ENCODE measurements around the gene CHID1. TPM values are rescaled to one million over a fixed set of nuclear protein-coding genes. Genes with fewer than 3 reads are reported as not detected.

CHID1 gene
- total and polyA plus RNA-seq, 2 of the 8 experiments (the other 6 are each of a cell fraction or from before 2014, with no cell fraction given): 81.2 to 88.5 TPM

DNA sequence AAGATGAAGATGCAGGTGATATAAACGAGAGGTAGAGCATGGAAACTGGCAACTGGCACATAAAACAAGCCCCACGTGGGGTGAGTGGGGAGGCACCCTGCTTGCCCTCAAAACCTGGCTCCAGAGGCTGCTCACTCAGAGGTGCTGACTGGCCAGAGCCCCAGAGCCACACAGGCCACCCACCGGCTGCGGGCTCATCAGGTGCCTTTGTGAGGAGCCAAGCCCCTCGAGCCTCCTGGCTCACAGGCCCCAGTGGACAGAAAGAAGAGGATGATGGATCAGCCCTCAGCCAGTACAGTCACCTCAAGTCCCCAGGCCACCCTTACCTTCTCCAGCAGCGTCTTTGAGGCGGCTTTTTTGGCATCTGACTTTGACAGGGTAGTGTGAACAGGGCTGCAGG is 6.2 kb downstream of the CHID1 start:
- no peak for DNase-seq (ENCODE audit: low read depth in 1 of 2, low spot score in 2 of 2)
- ChIA-PET POLR2A (ENCODE audit: partially characterized antibody) (no interaction called here), CTCF (ENCODE audit: partially characterized antibody) (interaction anchor here (2.0 kb wide), 1 partner anchor 147 kb away, joined by 5 read pairs; no protein-coding TSS in a partner anchor)
- Histone ChIP-seq H4K5ac (ENCODE audit: insufficient read length, low read depth, low read length) (no peak overlapping the region), H2BK15ac (ENCODE audit: low read length) (no peak overlapping the region), H3K4me3 (ENCODE audit: extremely low read depth in 1 of 4, insufficient read depth in 2 of 4, low read depth in 3 of 4, low read length in 4 of 4) (no peak overlapping the region), H3K9ac (replicated peaks in 1 of 4; ENCODE audit: extremely low read depth in 1 of 4, low read depth in 3 of 4, low read length in 3 of 4) (no peak overlapping the region), H2BK5ac (ENCODE audit: low read depth, low read length) (no peak overlapping the region; the same call in 1 of the 2 replicates), H3K27ac (ENCODE audit: low read depth, low read length) (no peak overlapping the region), H3K4me1 (replicated peaks in 1 of 4; ENCODE audit: control insufficient read depth in 3 of 4, insufficient read depth in 4 of 4, low read length in 3 of 4) (peaks cover 0 to 1% (median 0%) of the 10 kb centered on the region in 4 experiments; a peak in 1 of 7 replicates), H3K4me2 (ENCODE audit: insufficient read depth in 1 of 2, low read depth in 2 of 2, low read length in 2 of 2) (no peak overlapping the region), H3K18ac (ENCODE audit: extremely low read depth, low read length) (no peak overlapping the region), H3K23ac (ENCODE audit: insufficient read length) (no peak overlapping the region), H2AFZ (ENCODE audit: low read length) (no peak overlapping the region), H3K79me2 (ENCODE audit: control insufficient read depth in 1 of 2, insufficient read depth in 2 of 2, low read length in 2 of 2) (peaks cover 0 to 26% of the 10 kb centered on the region in 2 experiments; a peak in 3 of 4 replicates), H3K36me3 (ENCODE audit: control insufficient read depth in 2 of 4, insufficient read depth in 4 of 4, low read length in 3 of 4) (peaks cover 30 to 51% (median 39%) of the 10 kb centered on the region in 4 experiments), H3K4ac (replicated peaks; ENCODE audit: insufficient read length, low read depth, low read length) (no peak overlapping the region), H3K56ac (replicated peaks; ENCODE audit: insufficient read length, low read depth, low read length) (no peak overlapping the region), H3K23me2 (ENCODE audit: low read depth, low read length) (no peaks in the 10 kb centered on the region), H4K91ac (replicated peaks; ENCODE audit: insufficient read length, low read length) (no peak overlapping the region), H2BK20ac (ENCODE audit: low read length) (no peak overlapping the region), H3K14ac (ENCODE audit: insufficient read length) (no peak overlapping the region), H3K27me3 (replicated peaks in 1 of 4; ENCODE audit: control insufficient read depth in 3 of 4, extremely low read depth in 1 of 4, insufficient read depth in 3 of 4, low read length in 3 of 4) (no peaks in the 10 kb centered on the region), H3K79me1 (ENCODE audit: low read depth, low read length) (peaks cover 19% of the 10 kb centered on the region), H2BK12ac (ENCODE audit: low read depth, low read length) (no peak overlapping the region), H4K8ac (ENCODE audit: extremely low read depth, insufficient read depth, low read length) (no peak overlapping the region), H2BK120ac (replicated peaks; ENCODE audit: low read depth, low read length) (no peak overlapping the region), H3K9me3 (ENCODE audit: insufficient read depth in 2 of 2, low read depth in 1 of 2, low read length in 1 of 2) (no peaks in the 10 kb centered on the region), H2AK5ac (ENCODE audit: low read depth, low read length) (no peak overlapping the region), H4K20me1 (replicated peaks in 1 of 2; ENCODE audit: control insufficient read depth in 1 of 2, insufficient read depth in 2 of 2, low read length in 2 of 2) (peaks cover 3 to 31% of the 10 kb centered on the region in 2 experiments)
- 89% methylated on average over 7 of the region's 7 CpGs; no CpG with 5 or more reads in 1 of the 2 experiments for WGBS, 2 experiments (ENCODE audit: extremely low coverage in 1 of 2, insufficient coverage in 1 of 2, insufficient read length in 1 of 2, insufficient replicate concordance in 2 of 2, low coverage in 1 of 2, low lambda C conversion rate in 2 of 2, missing lambda C conversion rate in 1 of 2)
- FAIRE-seq: no peak
- TF ChIP-seq CTBP2 (IDR thresholded peaks at IDR 0.05; ENCODE audit: borderline replicate concordance, insufficient read depth, insufficient read length, low read length): no peak
- TF ChIP-seq BCL11A (IDR thresholded peaks at IDR 0.05; ENCODE audit: low read depth in 2 of 2, low read length in 2 of 2): no peak
- TF ChIP-seq KDM5A (IDR thresholded peaks at IDR 0.05; ENCODE audit: low read length): no peak
- TF ChIP-seq RAD21 (IDR thresholded peaks at IDR 0.05 in 1 of 2, conservative IDR thresholded peaks at IDR 0.05 in 1 of 2; ENCODE audit: low read depth in 2 of 2, low read length in 2 of 2): no peak
- no peak for TF ChIP-seq POU5F1 (IDR thresholded peaks at IDR 0.05; ENCODE audit: low read depth, low read length)
- no peak for TF ChIP-seq CHD1 (IDR thresholded peaks at IDR 0.05; ENCODE audit: low read depth, low read length)
- no peak for TF ChIP-seq SIRT6 (IDR thresholded peaks at IDR 0.05; ENCODE audit: low read length)
- TF ChIP-seq ASH2L (IDR thresholded peaks at IDR 0.05; ENCODE audit: low read length): no peak
- no peak for TF ChIP-seq EGR1 (IDR thresholded peaks at IDR 0.05; ENCODE audit: borderline replicate concordance, low read depth, low read length)
- TF ChIP-seq CBX8 (IDR thresholded peaks at IDR 0.05; ENCODE audit: borderline replicate concordance, low read depth, low read length): no peak
- no peak for TF ChIP-seq GTF2F1 (IDR thresholded peaks at IDR 0.05; ENCODE audit: borderline replicate concordance, low read depth, low read length)
- no peak for TF ChIP-seq ZNF274 (IDR thresholded peaks at IDR 0.05; ENCODE audit: borderline replicate concordance, extremely low read depth, low read length)
- no peak for TF ChIP-seq CEBPB (IDR thresholded peaks at IDR 0.05; ENCODE audit: low read depth, low read length)
- TF ChIP-seq GABPA (IDR thresholded peaks at IDR 0.05; ENCODE audit: borderline replicate concordance, insufficient read depth, low read length): no peak
- no peak for TF ChIP-seq SAP30 (IDR thresholded peaks at IDR 0.05; ENCODE audit: insufficient read depth, insufficient replicate concordance, low read length)
